CD4-positive, alpha-beta T cell treated with Interleukin-17A for 4 hours (primary cell): Measurements from ENCODE around the gene PHLDA1.
"Not testable (repeated sequence)": the region's sequence is repeated elsewhere in the genome, so short reads cannot be mapped to it uniquely, and the experiment has no call there.

Source experiments
- DNase-seq: peaks from one replicate; pipeline ENCODE4 v3.0.0-alpha.2; 2020; ENCODE audit warnings: mixed read lengths

Gene PHLDA1

DNA sequence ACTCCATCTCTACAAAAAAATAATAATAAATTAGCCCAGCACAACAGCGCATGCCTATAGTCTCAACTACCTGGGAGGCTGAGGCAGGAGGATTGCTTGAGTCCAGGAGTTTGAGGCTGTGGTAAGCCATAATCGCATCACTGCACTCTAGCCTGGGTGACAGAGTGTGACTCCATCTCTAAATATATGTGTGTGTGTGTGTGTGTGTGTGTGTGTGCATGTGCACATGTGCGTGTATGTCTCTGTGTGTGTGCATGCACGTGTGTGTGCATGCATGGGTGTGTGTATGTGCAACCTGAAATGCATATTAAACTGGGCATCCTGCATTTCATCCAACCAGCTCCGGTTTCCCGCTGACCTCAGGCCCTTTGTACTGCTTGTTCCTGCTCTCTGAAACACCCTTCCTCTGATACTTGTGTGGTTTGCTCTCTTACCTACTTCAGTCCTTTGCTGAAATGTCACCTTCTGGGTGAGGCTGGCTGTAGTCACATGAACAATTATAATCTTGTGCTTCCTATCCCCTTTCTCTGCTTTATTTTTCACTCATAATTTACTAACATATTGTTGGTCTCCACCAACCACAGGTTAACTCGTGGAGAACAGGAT is 46.9 kb downstream of the PHLDA1 start:
- DNase-seq: peak; percentile 10

DNA sequence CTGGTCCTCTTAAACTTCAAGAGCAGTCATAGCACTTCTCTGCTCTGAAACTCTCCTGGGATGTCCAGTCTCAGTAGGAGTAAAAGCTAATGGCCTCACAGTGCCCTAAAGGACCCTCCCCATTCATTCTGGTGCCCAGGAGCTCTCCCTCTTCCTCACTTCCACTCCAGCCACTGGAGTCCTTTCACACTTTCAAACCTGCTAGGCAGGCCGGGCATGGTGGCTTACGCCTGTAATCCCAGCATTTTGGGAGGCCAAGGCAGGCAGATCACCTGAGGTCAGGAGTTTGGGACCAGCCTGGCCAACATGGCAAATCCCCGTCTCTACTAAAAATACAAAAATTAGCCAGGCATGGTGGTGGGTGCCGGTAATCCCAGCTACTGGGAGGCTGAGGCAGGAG is 47.7 kb downstream of the PHLDA1 start:
- DNase-seq: not testable (repeated sequence)

DNA sequence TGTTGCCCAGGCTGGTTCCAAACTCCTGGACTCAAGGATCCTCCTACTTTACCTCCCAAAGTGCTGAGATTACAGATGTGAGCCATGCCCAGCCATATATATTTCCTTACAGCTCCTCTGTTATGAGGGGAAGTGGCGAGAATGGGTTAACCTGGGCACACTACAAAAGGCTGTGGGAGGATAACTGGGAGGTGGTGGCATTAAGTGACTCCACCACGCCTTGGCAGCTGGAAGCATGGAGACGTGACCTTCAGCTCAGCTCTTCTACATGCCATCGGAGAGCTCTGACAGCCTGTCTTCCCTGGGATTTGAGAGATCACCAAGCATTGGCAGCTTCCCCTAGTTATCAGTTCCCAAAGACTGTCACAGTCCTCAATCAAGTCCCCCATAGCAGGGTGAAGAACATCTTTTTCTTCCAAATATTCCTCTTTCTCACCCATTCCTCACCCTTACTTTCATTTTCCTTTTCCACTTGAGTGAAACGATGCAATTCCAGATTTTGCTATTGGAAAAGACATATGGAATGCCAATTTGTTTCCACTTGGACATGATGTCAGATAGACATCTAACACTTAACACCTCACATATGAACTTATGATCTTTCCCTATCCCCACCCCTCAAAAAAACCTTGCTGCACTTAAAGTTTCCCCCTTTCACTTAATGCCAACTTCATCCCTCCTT is 48.5 kb downstream of the PHLDA1 start:
- DNase-seq: no peak

DNA sequence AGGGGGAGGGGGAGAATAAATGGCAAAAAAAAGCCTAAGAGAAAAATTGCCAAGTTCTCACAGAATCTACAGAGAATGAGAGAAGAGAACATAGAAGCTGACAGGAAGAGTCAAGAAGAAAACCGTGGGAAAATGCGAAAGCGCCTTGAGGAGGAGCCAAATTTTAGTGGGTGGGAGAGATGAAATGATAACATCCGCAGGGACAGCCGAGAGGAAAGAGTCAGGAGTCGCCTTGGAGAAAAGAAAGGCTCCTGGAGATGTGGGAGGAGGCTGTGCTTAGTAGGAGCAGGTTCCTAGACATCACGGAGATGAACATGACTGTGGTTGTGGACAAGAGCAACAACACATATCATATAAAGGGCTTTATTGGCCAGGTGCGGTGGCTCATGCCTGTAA is 49.4 kb downstream of the PHLDA1 start:
- DNase-seq: no peak

DNA sequence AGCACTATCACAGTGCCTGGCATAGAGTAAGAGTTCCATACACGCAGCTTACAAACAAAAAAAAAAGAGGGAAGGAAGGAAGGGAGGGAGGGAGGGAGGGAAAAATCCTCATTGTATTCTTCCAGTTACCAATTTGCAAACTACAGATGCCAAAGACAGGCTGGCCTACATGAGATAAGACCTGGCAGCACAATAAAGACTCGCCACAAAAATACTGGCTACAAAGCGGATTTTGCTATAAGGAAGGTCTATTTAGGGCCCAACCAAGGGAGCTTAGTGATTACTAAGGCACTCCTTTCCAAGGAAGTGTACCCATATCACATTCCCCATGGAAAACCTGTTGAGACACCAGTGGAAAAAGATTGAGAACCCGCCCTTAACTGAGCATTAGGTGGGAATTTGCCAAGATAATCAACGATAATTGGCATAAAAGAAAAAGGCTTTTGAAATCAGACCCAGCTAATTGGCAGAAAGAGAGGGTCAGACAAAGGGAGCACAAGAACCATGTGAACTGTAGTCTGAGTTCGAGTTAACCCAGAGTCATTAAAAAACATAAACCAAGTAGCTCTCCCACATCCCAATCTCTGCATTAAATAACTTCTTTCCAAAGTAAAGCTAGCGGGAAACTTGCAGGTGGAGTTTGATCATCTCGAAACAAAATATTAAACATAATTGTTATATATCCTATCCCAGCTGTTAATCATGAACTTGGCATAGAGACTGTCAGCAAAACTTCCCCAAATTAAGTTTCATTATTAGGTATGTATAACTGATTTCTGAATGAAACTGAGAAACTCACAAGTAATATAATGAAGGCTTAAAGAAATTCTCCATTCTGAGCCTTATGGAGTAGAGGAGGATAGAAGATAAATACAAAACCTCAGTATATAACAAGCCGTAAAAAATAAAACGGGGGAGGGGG is 50.1 kb downstream of the PHLDA1 start:
- DNase-seq: no peak

DNA sequence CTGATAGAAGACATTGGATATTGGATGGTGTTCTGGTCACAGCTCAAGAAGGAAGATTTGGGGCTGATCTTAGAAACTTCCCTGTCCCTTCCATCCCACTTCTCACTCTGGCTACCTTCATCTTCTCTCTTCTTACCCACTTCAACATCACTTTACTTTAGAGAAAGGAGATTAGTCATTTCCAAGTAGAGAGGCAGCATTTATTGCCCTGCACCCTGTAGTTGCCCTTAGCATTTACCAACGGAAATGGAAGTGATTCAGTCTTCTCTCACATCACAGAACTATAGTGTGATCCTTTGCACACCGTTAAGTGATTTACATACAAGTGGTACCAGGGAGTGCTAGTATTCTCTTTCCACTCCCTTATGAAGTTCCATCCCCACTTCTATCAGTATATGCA is 52.4 kb downstream of the PHLDA1 start:
- peak; percentile 52 for DNase-seq

DNA sequence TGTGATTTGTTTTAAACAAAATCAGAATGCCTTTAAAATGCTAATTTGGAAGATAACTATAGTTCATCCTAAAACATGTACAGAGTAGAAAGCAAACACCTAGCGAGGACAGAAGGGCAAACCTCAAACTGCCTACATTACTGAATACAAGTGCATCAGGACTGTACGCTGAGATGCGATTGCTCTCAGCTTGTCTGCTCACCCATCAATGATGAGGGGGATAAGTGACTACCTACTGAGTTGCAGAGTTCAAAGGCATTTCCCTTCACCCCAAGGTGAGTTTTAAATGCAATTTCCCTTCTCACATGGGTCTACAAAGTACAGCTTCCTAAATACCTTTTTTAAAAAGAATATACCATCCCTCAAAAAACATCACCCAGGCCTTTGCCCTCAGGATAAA is 52.9 kb downstream of the PHLDA1 start:
- peak; percentile 35 for DNase-seq

DNA sequence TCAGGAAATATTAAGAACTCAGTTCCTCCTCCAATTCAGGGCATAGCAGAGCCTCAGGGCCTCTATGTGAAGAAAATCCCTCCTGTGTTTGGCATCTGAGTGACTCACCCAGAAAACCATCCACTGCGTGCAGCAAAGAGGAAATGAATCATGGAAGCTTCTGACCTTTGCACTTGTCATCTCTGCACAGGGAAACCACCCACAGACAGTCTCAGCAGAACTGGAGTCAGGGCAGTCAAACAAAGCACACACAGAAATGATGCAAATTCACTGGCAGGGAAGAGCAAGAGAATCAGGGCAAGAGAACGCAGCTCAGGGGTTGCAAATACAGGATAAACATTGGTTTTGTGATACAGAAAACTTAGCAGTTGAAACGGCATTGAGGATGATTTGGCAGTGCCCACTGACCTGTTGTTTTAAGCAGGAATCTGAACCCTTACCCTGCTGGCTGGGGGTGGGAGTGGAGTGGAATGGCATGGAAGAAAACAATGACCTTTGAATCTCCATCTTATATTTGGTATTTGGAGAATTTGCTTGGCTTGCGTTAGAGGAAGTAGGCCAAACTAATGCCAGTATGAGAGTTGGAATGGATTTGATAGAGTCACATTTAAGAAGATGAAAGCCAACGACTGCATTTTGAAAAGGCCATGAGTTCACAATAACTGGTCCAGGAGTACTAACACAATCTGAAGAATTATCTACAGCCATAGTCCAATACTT is 53.5 kb downstream of the PHLDA1 start:
- peak; percentile 77 for DNase-seq

DNA sequence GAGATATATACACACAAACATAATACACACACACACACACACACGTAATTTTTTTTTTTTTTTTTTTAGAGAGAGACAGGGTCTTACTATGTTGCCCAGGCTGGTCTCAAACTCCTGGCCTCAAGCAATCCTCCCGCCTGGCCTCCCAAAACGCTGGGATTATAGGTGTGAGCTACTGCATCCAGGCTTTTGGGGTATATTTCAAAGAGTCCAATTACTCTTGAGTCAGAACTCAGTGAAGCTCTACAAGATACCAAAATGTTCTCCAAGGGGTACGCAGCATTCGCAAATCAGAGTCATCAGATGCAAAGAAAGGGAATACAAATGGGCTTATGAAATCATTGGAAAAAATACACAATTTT is 54.0 kb downstream of the PHLDA1 start:
- DNase-seq: no peak

DNA sequence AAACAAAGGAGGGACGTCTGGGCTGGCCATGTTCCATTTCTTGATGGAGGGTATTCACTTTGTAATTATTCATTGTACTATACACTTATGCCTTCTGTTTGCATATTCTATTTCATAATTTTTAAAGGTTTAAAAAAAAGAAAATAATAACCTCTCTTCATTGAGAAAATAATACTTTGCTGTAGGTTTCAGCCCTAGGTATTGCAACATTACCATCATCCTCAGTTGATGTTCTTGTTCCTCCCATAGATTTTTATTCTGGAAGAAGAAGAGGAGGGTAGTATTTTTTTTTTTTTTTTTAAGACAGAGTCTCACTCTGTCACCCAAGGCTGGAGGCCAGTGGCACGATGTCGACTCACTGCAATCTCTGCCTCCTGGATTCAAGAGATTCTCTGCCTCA is 54.7 kb downstream of the PHLDA1 start:
- DNase-seq: no peak

DNA sequence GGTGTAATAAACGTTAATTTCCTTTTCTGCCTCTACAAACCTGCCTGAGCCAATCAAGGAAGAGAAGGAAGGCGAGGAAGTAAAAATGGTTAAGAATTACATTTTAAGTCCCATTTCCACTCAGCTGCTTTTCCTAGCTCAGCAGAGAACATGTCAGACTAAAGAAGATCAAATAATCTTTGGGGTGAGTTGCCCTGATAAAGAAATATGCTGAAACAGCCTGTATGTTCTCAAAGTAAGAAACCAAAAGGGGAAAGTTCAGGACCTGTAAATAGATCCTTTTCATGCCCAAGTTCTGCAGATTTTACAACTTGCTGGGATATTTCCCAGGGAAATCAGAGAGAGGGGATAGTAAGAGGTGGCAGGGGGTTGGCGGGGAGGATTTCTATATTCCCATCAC is 55.5 kb downstream of the PHLDA1 start:
- no peak for DNase-seq

DNA sequence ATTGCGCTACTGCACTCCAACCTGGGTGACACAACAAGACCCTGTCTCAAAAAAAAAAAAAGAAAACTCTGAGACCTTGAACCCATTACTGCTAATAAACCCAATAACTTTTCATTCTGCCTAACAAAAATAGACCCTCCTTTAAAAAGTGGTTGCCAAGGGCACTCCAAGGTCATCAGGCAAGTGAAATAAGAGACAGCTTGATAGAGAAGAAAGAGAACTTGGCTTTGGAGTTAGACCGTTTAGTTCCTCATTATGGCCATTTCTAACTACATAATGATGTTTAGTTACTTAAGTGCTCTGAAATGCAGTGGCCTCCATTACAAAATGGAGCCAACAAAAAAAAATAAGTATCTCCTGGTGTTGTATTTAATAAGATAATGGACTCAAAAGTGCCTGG is 55.9 kb downstream of the PHLDA1 start:
- DNase-seq: no peak
